OCI-LY1 (cell line): ENCODE results near the gene XPO1.
A peak's percentile ranks its signal among the peaks of the same experiment; 100 is the strongest.
"Not testable (repeated sequence)": the region's sequence is repeated elsewhere in the genome, so short reads cannot be mapped to it uniquely, and the experiment has no call there.

Source experiments
- H2AFZ ChIP-seq: fragments of 200-600 bp; sonication (generic), shearing (Covaris generic); 2 replicates; pipeline ENCODE4 v1.6.0; 2014; ENCODE audit warnings: antibody characterized with exemption, mild to moderate bottlenecking, low read length
- H3F3A ChIP-seq: fragments of 200-600 bp; sonication (generic), shearing (Covaris generic); 2 replicates; pipeline ENCODE4 v1.6.0; 2014; ENCODE audit warnings: mild to moderate bottlenecking, antibody characterized with exemption, low read length, moderate library complexity; ENCODE audit not compliant: insufficient read depth
- H3K27ac ChIP-seq: fragments of 200-600 bp; sonication (generic); 2 replicates; pipeline ENCODE4 v1.5.1; 2014; ENCODE audit warnings: low read length, mixed run types, mild to moderate bottlenecking, low read depth; ENCODE audit not compliant: poor library complexity, severe bottlenecking
- H3K27me3 ChIP-seq: fragments of 200-600 bp; sonication (generic); 2 replicates; pipeline ENCODE4 v1.6.0; 2014; ENCODE audit warnings: antibody characterized with exemption, mild to moderate bottlenecking, low read length, moderate library complexity; ENCODE audit not compliant: insufficient read depth
- H3K36me3 ChIP-seq: fragments of 200-600 bp; sonication (generic); 2 replicates; pipeline ENCODE4 v1.6.1; 2014; ENCODE audit warnings: mild to moderate bottlenecking, antibody characterized with exemption, low read length, moderate library complexity, mixed read lengths; ENCODE audit not compliant: insufficient read depth
- H3K4me1 ChIP-seq: fragments of 200-600 bp; sonication (generic); 2 replicates; pipeline ENCODE4 v1.5.1; 2014; ENCODE audit warnings: mild to moderate bottlenecking, low read length, moderate library complexity; ENCODE audit not compliant: insufficient read depth, severe bottlenecking
- H3K4me2 ChIP-seq: fragments of 200-600 bp; sonication (generic), shearing (Covaris generic); 2 replicates; pipeline ENCODE4 v1.6.1; 2014; ENCODE audit warnings: low read length
- H3K4me3 ChIP-seq: fragments of 200-600 bp; sonication (generic); 2 replicates; pipeline ENCODE4 v1.5.1; 2014; ENCODE audit warnings: low read length, low read depth, mild to moderate bottlenecking, mixed read lengths; ENCODE audit not compliant: poor library complexity, severe bottlenecking
- H3K79me2 ChIP-seq: fragments of 200-600 bp; shearing (Covaris generic); 2 replicates; pipeline ENCODE4 v1.6.1; 2016; ENCODE audit warnings: mixed run types, low read length, mixed read lengths; ENCODE audit not compliant: insufficient read depth
- H3K9ac ChIP-seq: fragments of 200-600 bp; sonication (generic), shearing (Covaris generic); 2 replicates; pipeline ENCODE4 v1.6.1; 2014; ENCODE audit warnings: mild to moderate bottlenecking, low read length, mixed read lengths
- H3K9me2 ChIP-seq: fragments of 200-600 bp; sonication (generic), shearing (Covaris generic); 2 replicates; pipeline ENCODE4 v1.6.1; 2014; ENCODE audit warnings: low read depth, mild to moderate bottlenecking, low read length, mixed read lengths
- H3K9me3 ChIP-seq: fragments of 200-600 bp; shearing (Covaris generic); 2 replicates; pipeline ENCODE4 v1.6.1; 2014; ENCODE audit warnings: low read length, mixed read lengths
- H4K20me1 ChIP-seq: fragments of 200-600 bp; sonication (generic), shearing (Covaris generic); 2 replicates; pipeline ENCODE4 v1.6.0; 2016; ENCODE audit warnings: mild to moderate bottlenecking, low read length; ENCODE audit not compliant: insufficient read depth
- CTCF ChIP-seq: fragments of 200-600 bp; sonication (generic), shearing (Covaris generic); IDR thresholded peaks from 2 replicates; pipeline ENCODE4 v1.5.1; 2017; ENCODE audit warnings: mild to moderate bottlenecking, antibody characterized with exemption, low read length, moderate library complexity, mixed read lengths
- EZH2 ChIP-seq: fragments of 200-600 bp; sonication (generic), shearing (Covaris generic); IDR thresholded peaks from 2 replicates; pipeline ENCODE4 v1.8.0; 2017; ENCODE audit warnings: borderline replicate concordance, mixed run types, mild to moderate bottlenecking, antibody characterized with exemption, low read length, moderate library complexity, mixed read lengths

Gene XPO1

GRCh38 chr2:61478086-61478485 is 60.1 kb downstream of the XPO1 start:
- H3K4me1 ChIP-seq, result no peaks in the 10 kb centered on the region
- H3K4me3 ChIP-seq, result no peak overlapping the region
- no peak overlapping the region for H3K4me2 ChIP-seq
- H3K9ac ChIP-seq, result no peak overlapping the region
- H2AFZ ChIP-seq, result no peak overlapping the region
- peaks cover 63% of the 10 kb centered on the region for H3K36me3 ChIP-seq
- no peaks in the 10 kb centered on the region for H3K9me3 ChIP-seq
- no peak for TF ChIP-seq CTCF
- no peak for TF ChIP-seq EZH2
- H3K27me3 ChIP-seq, result no peaks in the 10 kb centered on the region
- no peaks in the 10 kb centered on the region for H3K9me2 ChIP-seq
- no peak overlapping the region for H3K27ac ChIP-seq
- H4K20me1 ChIP-seq, result no peaks in the 10 kb centered on the region
- peaks cover 17% of the 10 kb centered on the region for H3F3A ChIP-seq
- no peaks in the 10 kb centered on the region for H3K79me2 ChIP-seq

- H3K27me3 ChIP-seq, H3K27ac ChIP-seq, H4K20me1 ChIP-seq, H3K4me2 ChIP-seq, H3K79me2 ChIP-seq, H2AFZ ChIP-seq, H3K9me2 ChIP-seq, H3K9ac ChIP-seq, H3K4me3 ChIP-seq, H3K9me3 ChIP-seq, H3K4me1 ChIP-seq: not testable (repeated sequence)
- H3F3A ChIP-seq, result peaks cover 17% of the 10 kb centered on the region
- peaks cover 53% of the 10 kb centered on the region for H3K36me3 ChIP-seq
Observed at GRCh38 chr2:61476929-61477589, 61.1 kb downstream of the XPO1 start.

- H3K27me3 ChIP-seq, result no peaks in the 10 kb centered on the region
- H3K27ac ChIP-seq, result peak overlapping the region; percentile 93
- H3K4me2 ChIP-seq, result peak overlapping the region; percentile 83
- no peaks in the 10 kb centered on the region for H3K9me2 ChIP-seq
- H3K9me3 ChIP-seq, result no peaks in the 10 kb centered on the region
- peaks cover 30% of the 10 kb centered on the region for H3K79me2 ChIP-seq
- TF ChIP-seq EZH2 (no peak), CTCF (no peak)
- H2AFZ ChIP-seq, result no peak overlapping the region
- H3F3A ChIP-seq, result no peaks in the 10 kb centered on the region
- H4K20me1 ChIP-seq, result no peaks in the 10 kb centered on the region
- H3K4me3 ChIP-seq, result peak overlapping the region; percentile 82
- peaks cover 12% of the 10 kb centered on the region for H3K36me3 ChIP-seq
- peaks cover 27% of the 10 kb centered on the region for H3K4me1 ChIP-seq
- peak overlapping the region; percentile 90 for H3K9ac ChIP-seq
Observed at GRCh38 chr2:61471905-61472805, 66.0 kb downstream of the XPO1 start.
